ENCODE measurements around the gene RGS6.

The RGS6 gene

GRCh38 chr14:72599579-72600470, 667.6 kb downstream of the RGS6 start:
- DNase-seq: no peak

DNA sequence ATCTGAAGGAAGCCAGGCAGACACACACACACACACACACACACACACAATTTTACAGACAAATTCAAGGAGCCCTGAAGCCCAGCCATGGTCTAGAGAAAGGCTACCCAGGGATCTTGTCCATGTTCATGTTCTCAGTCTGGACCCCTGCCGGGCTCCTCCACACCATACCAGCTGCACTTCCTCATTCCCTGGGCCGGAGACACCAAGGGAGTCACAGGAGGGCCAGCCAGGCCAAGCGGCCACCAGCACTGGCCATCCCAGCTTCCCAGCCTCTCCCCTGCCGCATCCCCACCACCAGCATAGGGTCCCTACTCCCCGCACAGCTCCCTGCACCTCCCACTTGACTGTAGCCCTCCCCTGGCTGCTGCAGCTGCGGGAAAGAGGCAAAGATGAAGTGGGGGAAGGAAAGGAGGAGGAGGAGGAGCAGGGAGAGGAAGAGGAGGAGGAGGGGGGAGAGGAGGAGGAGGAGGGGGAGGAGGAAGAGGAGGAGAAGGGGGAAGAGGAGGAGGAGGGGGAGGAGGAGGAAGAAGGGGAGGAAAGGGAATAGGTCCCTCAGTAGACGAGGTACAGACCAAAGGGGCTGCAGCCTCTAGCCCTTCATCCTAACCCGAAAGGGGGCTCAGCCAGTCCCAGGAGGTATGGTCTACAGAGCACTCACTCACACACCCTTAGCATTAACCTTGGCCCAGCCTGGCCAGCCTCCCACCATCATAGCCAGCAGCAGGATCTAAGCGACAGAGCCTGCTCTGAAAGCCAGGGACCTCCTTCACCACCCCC, 668.5 kb downstream of the RGS6 start:
- DNase-seq: no peak

GRCh38 chr14:72603639-72604038, 671.4 kb downstream of the RGS6 start:
- no peak for DNase-seq

DNA sequence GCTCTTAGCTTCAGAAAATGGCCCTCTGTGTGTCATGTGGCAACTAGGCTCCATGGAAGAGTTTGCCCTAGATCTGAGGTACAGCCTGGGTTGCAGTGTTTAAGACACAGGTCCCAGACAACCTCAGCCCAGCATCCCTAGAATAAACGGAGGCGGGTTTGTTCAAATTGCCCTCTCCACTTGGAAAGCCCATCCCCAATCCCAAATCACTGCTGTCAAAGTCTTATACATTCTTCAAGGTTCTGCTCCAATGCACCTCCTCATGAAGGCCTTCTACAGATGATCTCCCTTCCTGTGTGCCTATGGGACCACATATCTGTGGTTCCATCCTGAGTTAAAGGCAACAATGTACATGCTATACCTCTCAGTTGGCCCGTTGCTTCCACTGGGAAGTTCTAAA, 671.9 kb downstream of the RGS6 start:
- DNase-seq: no peak

DNA sequence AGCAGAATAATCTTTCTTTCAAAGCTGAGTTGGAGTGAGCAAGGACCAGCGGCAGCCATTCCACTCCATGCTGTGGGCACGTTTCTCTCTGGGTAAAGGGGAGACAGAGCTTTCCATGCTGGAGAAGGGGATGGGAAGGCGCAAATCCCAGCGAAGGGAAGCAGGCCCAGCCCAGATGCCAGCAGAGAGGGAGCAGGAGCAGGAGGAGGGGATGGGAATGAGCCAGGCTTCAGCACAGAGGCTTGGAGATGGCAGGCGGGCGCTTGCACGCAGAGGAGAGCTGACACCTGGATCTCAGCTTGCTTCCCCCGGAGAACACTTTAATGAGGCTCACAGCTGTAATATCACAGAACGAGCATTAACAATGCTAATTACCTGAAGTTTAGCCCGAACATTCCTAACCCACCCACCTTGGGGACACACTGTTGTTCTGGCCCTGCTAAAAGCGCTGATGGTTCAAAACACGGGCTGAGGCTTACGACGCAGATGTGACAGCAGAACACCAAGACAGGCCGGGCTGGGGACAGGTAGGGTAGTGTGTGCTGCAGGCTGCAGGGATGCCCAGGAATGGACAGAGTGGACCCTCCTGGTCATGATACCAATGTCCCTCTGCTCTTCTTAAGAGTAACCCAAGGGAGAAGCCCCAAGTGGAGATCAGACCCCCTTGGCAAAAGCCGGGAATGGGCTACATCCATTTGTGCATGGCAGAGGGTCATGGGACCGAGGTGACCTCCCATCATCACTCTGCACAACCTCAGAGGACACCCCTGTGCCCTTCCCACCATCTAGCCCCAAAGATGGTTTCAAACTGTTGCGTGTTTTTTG, 673.1 kb downstream of the RGS6 start:
- DNase-seq: no peak

DNA sequence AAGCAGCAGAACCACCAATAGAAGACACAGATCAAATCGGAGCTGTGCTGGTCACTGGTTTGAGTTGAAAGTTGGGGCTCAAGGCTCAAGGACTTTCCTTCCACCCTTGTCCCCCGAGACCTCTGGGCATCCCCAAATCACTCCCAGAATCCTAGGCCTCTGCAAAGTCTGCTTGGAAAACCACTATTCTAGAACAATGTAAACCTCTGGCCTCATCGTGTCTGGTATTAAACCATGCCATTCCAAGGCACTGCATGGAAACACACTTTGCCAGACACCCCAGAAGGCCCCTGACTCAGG, 673.6 kb downstream of the RGS6 start:
- DNase-seq: no peak

DNA sequence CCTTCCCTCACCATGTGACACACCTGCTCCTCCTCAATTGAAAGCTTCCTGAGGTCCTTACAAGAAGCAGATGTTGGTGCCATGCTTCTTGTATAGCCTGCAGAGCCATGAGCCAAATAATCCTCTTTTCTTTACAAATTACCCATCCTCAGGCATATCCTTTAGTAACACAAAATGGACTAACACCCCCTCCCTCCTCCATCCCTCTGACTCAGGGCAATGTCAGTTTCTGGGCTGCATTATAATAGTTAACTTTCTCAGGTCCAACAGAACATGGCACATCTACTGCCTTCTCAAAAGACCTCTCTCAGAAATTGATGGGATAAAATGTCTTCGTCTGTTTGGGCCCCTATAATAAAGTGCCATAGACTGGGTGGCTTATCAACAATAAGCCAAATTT, 674.6 kb downstream of the RGS6 start:
- no peak for DNase-seq

DNA sequence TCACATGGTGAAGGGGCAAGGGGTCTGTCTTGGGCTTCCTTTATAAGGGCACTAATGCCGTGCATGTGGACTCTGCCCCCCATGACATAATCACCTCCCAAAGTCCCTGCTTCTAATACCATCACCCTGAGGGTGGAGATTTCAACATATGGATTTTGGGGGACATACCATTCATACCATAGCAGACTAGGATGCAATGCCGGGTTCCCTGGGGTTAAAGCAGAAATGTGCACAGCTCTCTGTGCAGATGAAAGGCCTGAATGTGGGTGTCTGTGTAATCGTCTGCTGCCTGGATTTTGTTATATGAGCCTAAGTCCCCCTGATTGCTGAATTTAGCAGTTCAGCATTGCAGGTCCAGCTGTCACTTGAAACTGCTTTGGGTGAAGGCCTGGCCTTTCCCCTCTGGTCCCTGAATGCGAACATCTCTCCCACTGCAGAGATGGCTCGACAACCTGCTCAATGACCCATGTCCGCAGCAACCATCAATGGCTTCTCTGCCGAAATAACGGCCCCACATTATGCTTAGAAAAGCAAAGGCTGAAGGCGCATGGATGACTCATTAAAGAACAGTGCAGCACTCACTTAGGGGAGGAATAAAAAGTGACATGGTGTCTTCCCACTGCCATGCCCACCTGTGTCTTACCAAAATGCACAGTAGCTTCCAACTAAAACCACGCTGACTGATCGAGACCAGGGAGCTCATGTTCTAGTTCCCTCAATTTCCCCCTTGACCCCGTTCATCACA, 675.3 kb downstream of the RGS6 start:
- no peak for DNase-seq

- DNase-seq: no peak
Observed at GRCh38 chr14:72608391-72609204, 676.4 kb downstream of the RGS6 start.

GRCh38 chr14:72609205-72609916, 677.1 kb downstream of the RGS6 start:
- DNase-seq: no peak

DNA sequence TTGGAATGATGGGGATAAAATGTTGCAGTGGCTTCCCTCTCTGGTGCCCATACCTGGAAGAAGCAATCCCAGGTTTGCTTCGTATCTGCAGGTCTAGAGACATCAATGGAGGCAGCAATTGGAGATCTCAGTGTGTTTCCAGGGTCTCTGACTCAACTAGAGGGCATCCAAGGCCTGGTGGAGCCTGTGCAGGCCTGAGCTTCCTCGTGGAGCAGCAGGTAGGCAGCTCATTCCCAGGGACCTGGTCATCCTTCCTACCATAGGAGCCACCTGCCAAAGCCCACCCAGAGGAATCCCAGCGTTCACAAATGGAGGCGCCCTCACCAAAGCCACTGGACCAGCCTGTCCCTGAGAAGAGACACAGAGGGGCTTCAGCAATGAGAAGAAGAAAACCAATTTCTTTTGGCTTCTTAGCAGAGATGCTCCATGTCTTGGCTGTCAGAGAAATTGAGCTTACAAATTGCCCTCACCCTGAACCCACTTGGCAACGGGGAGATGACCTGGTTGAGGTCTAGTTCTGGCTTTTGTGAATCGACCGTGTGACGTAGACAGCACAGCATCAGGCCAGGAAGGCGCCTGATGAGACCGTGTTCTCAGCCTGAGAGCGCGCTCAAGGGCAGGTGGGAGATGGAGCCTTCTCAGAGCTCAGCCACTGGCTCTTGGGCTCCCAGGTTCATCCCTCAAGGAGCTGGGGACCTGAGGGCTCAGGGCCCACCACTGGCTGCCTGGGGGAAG, 678.0 kb downstream of the RGS6 start:
- no peak for DNase-seq

DNA sequence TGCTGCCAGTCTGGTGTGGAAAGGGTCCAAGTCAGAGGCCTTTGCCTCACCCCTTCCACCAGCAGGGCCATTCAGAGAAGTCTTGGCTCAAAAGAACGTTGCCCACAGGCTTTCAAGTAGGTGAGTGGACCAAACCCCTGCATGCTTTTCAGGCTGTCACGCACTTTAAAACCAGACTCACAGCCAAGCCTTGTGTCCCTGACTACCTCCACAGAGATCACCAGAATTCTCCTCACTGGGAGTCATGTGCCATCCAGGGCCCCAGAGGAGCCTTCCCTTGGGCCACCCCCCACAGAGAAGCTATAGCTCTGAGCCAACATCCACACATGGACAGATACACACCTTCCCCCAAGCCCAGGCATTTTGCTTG, 678.6 kb downstream of the RGS6 start:
- DNase-seq: no peak

GRCh38 chr14:72611506-72611905, 679.3 kb downstream of the RGS6 start:
- no peak for DNase-seq

DNA sequence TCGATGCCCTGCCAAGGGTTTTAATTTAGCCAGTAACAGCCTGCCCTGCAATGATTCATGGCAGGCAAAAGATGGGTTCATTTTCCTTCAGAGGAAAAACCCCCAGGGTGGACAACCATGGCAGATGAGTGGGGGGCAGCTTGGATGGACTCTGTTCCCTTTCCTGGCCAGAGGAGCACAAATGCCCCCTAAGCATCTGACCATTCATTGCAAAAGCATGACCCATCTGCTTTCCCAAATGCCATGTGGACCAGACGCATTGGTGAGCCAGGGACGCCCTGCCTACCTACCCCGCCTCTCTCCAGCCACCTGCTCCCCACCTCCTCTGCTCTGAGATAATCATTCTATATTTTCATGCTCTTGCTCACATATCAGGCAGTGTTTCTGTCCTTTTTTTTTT, 679.8 kb downstream of the RGS6 start:
- no peak for DNase-seq

DNA sequence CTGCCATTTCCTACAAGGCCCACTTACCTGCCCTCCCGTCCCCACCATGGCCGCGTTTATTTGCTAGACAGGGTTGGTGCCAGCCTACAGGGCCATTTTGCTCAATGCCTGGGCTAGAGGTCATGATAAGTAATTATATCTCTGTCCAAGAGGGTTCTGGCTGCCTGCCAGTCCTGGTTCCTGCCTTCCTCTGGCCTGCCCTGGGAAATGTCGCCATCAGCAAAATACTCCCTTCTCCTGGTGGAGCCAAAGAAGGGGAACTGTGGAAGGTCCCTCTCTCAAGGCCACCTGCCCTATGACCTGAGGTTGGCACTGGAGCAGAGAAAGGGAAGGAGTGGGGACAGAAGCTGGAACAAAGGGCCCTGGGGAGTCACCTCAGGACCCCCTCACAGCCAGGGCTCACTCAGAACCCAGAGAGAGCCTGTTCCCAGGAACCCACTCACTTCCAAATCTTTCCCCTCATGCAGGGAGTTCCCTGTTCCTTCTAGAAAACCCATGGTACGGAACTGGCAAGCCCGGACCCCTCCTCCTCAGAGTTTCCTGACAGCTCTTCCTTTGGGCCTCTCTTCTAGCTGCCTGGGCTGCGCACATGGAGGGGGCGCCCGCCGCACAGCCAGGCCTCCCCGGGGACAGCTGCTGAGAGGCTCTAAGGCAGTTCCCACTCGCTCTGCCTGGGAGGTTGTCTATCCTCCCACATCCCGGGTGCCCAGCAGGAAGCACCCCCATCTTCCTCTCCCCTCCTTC, 681.2 kb downstream of the RGS6 start:
- DNase-seq: no peak

DNA sequence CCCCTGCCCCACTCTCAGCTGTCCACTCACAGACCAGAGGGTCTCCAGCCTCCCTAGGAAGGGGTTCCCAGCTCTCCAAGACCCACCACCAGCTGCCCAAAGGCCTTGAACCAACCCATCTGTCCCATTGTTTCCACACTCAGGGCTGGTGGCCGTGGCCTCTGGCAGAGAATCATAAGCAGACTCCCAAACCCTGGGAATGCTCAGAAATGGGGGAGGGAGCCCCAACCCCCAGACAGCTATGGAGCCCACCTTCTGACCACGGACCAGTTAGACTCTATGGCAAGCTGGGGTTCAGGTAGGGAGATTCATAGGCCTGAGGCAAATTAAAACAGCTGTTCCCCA, 681.7 kb downstream of the RGS6 start:
- DNase-seq: no peak

DNA sequence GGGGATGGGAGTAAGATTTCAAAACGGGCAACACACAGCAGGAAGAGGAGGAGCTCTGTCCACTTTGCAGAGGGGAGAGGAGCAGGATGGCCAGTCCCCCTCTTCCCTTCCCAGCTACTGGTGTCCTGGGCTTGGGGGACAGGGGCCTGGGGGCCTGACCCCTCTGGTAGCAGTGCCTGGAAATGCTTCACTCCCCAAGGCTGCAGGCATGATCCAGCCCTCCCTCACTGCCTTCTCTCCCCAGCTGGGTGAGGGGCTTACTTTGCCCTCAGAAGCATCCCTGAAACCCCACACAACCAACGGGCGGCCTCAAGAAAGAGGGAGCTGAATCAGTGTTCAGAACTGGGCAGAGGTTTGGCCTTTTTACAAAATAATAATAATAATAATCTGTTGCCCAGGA, 682.1 kb downstream of the RGS6 start:
- DNase-seq: no peak

- no peak for DNase-seq
Observed at GRCh38 chr14:72614891-72615415, 682.7 kb downstream of the RGS6 start.

GRCh38 chr14:72615451-72616121, 683.4 kb downstream of the RGS6 start:
- no peak for DNase-seq
